Left lung (tissue), 10 donors: ENCODE results near the gene RFTN1. TPM values are rescaled to one million over a fixed set of nuclear protein-coding genes. Genes with fewer than 3 reads are reported as not detected.

Experiments
- ATAC-seq: fragments of 200-7000 bp; cut with Tn5 transposase; one replicate; pipeline ENCODE4 v1.9.1; 2020; ENCODE audit warnings: moderate library complexity
- DNase-seq, 4 donors: peaks; one replicate each; pipeline ENCODE4 v3.0.0-alpha.2; 2013 to 2020
- H3K27ac ChIP-seq, 2 donors: fragments of 200-600 bp; sonication (generic) in 1 of 2; one replicate each; pipeline versions ENCODE4 v1.5.0 to v1.8.0; 2020 to 2021
- H3K27me3 ChIP-seq, 2 donors: fragments of 200-600 bp; sonication (generic) in 1 of 2; one replicate each; pipeline versions ENCODE4 v1.5.0 to v1.8.0; 2020 to 2021
- H3K36me3 ChIP-seq, 2 donors: fragments of 200-600 bp; sonication (generic) in 1 of 2; one replicate each; pipeline versions ENCODE4 v1.5.0 to v1.8.0; 2020 to 2021
- H3K4me1 ChIP-seq, 2 donors: fragments of 200-600 bp; one replicate each; pipeline ENCODE4 v1.8.0; 2021
- H3K4me3 ChIP-seq, 2 donors: fragments of 200-600 bp; sonication (generic) in 1 of 2; one replicate each; pipeline versions ENCODE4 v1.5.0 to v1.8.0; 2020 to 2021; ENCODE audit warnings: mild to moderate bottlenecking in 1 of 2
- H3K9me3 ChIP-seq, 2 donors: fragments of 200-600 bp; sonication (generic) in 1 of 2; one replicate each; pipeline versions ENCODE4 v1.5.0 to v1.8.0; 2020 to 2021
- intact Hi-C, 2 donors: fragments of 100-400 bp; cut with DNase I; formaldehyde crosslinking; loops; one replicate each; pipeline versions ENCODE4 v1.11.2 to v1.14.2; 2022
- polyA plus RNA-seq, 6 donors: library from polyadenylated mRNA; unstranded; fragments of 120-200 nt; gene quantifications; one replicate each; pipeline ENCODE4 v1.2.1, GENCODE V29; 2013; ENCODE audit not compliant: insufficient read length in 6 of 6
- total RNA-seq, 2 donors: library from RNA; stranded (reverse); fragmentation: NEBNext Ultra II Directional; extraction: Animal tissue kit (Norgen Biotek cat#: 25700); gene quantifications; one replicate each; pipeline ENCODE4 v1.2.1, GENCODE V29; 2021
- TF ChIP-seq, protein P1 (sequence below), 2 donors: fragments of 200-600 bp; sonication (generic) in 1 of 2; IDR thresholded peaks; one replicate each; pipeline versions ENCODE4 v1.5.0 to v1.8.0; 2021; ENCODE audit warnings: antibody characterized with exemption in 2 of 2
- donor health status: DM: no; HTN: yes; CAD: no.
- donor health status: DM: no; HTN: no; CAD: no.

RFTN1 gene
- total and polyA plus RNA-seq, 8 donors: 47.2 to 85.1 (median 67.6) TPM

DNA sequence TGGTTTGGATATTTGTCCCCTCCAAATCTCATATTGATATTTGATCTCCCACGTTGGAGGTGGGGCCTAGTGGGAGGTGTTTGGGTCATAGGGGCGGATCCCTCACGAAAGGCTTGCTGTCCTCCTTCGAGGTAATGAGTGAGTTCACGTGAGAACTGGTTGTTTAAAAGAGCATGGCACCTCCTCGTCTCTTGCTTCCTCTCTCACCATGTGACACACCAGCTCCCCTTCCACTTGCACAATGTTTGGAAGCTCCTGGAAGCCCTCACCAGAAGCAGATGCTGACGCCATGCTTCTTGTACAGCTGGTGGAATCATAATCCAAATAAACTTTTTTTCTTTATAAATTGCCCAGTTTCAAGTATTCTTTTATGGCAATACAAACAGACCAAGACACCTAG is 38.6 kb downstream of the RFTN1 start:
- Histone ChIP-seq H3K4me1 (peaks cover 0 to 8% of the 10 kb centered on the region in 2 donors), H3K27me3 (no peaks in the 10 kb centered on the region), H3K9me3 (peaks cover 0 to 11% of the 10 kb centered on the region in 2 donors), H3K36me3 (peaks cover 0 to 11% of the 10 kb centered on the region in 2 donors), H3K27ac (no peak overlapping the region), H3K4me3 (no peak overlapping the region)
- intact Hi-C loops: no loop called here
- TF ChIP-seq, protein P1, sequence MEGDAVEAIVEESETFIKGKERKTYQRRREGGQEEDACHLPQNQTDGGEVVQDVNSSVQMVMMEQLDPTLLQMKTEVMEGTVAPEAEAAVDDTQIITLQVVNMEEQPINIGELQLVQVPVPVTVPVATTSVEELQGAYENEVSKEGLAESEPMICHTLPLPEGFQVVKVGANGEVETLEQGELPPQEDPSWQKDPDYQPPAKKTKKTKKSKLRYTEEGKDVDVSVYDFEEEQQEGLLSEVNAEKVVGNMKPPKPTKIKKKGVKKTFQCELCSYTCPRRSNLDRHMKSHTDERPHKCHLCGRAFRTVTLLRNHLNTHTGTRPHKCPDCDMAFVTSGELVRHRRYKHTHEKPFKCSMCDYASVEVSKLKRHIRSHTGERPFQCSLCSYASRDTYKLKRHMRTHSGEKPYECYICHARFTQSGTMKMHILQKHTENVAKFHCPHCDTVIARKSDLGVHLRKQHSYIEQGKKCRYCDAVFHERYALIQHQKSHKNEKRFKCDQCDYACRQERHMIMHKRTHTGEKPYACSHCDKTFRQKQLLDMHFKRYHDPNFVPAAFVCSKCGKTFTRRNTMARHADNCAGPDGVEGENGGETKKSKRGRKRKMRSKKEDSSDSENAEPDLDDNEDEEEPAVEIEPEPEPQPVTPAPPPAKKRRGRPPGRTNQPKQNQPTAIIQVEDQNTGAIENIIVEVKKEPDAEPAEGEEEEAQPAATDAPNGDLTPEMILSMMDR (IDR thresholded peaks at IDR 0.05): no peak
- no peak for DNase-seq
- ATAC-seq: no peak

DNA sequence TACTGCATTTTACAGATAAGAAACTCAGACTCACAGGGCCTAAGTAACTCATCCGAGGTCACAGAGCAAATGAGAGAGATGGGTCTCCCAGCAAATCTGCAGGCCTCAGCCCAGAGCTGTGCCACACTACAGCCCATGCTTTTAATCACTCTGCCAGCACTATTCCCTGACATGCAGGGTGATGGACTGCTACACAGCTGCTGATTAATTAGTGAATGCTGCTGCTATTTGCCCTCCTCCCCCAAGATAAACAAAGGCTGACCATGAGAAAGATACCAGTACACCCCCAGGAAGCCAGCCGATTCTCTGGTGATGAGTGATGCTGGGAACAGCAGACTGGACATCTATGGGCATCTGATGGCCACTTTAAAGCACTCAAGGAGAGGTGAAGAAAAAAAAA is 39.3 kb downstream of the RFTN1 start:
- H3K27ac ChIP-seq: no peak overlapping the region
- H3K27me3 ChIP-seq: no peaks in the 10 kb centered on the region
- ATAC-seq (no peak), DNase-seq (no peak)
- peaks cover 0 to 11% of the 10 kb centered on the region in 2 donors for H3K9me3 ChIP-seq
- TF ChIP-seq, protein P1 (IDR thresholded peaks at IDR 0.05): no peak
- intact Hi-C loops: no loop called here
- H3K36me3 ChIP-seq: peaks cover 0 to 11% of the 10 kb centered on the region in 2 donors
- no peak overlapping the region for H3K4me3 ChIP-seq
- peaks cover 0 to 8% of the 10 kb centered on the region in 2 donors for H3K4me1 ChIP-seq

DNA sequence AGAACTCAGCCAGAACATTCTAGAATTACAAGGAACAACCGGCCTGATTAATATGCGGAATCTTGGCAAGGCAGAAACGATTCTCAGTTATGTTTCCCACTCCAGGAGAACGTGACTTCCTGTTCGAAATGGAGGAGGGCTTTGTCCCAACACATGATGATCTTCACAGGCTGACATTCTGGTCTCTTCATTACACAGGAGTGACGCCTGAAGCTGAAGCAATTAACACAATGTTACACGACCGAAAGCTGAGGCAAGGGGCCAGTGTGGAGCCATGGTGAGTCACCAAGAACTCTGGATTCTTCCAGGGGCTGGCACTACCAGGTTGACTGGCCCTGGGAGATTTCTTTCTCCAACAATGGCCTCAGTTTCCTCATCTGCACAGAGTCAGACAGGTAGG is 40.9 kb downstream of the RFTN1 start:
- peaks cover 0 to 11% of the 10 kb centered on the region in 2 donors for H3K36me3 ChIP-seq
- no peaks in the 10 kb centered on the region for H3K27me3 ChIP-seq
- no peak overlapping the region for H3K27ac ChIP-seq
- peaks cover 0 to 21% of the 10 kb centered on the region in 2 donors for H3K4me1 ChIP-seq
- no peak for DNase-seq
- H3K4me3 ChIP-seq: no peak overlapping the region
- ATAC-seq: no peak
- H3K9me3 ChIP-seq: peaks cover 0 to 11% of the 10 kb centered on the region in 2 donors
- intact Hi-C loops: no loop called here
- TF ChIP-seq, protein P1 (IDR thresholded peaks at IDR 0.05): no peak

DNA sequence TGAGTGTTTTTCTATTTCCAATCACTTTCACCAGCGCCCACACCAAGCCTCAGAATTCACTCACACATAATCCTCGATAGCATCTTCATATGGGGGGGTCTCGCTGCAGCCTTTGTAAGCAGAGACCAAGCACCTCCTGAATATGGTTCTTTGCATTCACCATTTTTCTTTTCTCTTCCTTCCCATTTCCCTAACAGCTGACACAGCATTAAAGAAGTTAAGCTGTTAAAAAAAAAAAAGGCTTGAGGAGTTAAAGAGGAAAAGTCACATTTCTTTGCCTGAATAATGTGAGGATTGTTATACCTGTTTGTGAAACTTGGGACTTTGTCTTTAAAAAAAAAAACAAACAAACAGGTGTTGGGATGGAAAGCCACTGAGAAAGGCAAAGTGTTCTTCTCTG is 41.6 kb downstream of the RFTN1 start:
- H3K27ac ChIP-seq: no peak overlapping the region
- H3K27me3 ChIP-seq: no peaks in the 10 kb centered on the region
- no peak overlapping the region for H3K4me3 ChIP-seq
- H3K9me3 ChIP-seq: peaks cover 0 to 11% of the 10 kb centered on the region in 2 donors
- intact Hi-C loops: no loop called here
- H3K36me3 ChIP-seq: peaks cover 0 to 11% of the 10 kb centered on the region in 2 donors
- TF ChIP-seq, protein P1 (IDR thresholded peaks at IDR 0.05): no peak
- DNase-seq (no peak), ATAC-seq (no peak)
- peaks cover 0 to 25% of the 10 kb centered on the region in 2 donors for H3K4me1 ChIP-seq

DNA sequence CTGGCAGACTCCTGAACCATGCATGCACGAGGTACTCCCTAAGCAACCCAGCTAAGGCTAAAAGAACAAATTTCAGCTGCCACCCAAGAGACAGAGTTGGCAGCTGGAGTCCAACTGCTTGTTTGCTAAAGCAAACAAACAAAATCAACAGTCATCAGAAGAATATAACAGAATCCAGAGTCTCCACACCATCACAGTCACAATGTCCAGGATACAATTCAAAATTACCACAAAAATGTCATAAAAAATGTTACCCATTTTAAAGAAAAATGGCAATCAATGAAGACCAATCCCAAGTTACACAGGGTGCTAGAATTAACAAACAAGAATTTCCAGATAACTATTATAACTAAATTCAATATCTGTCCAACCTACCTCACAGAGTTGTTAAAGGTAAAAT is 42.9 kb downstream of the RFTN1 start:
- H3K36me3 ChIP-seq: peaks cover 0 to 11% of the 10 kb centered on the region in 2 donors
- no peaks in the 10 kb centered on the region for H3K27me3 ChIP-seq
- ATAC-seq (no peak), DNase-seq (no peak)
- TF ChIP-seq, protein P1 (IDR thresholded peaks at IDR 0.05): no peak
- H3K4me1 ChIP-seq: peaks cover 0 to 25% of the 10 kb centered on the region in 2 donors
- intact Hi-C loops: no loop called here
- peaks cover 0 to 11% of the 10 kb centered on the region in 2 donors for H3K9me3 ChIP-seq
- H3K27ac ChIP-seq: no peak overlapping the region
- no peak overlapping the region for H3K4me3 ChIP-seq
